ENCODE data around the gene SMAD2.
"Not testable (repeated sequence)": the region's sequence is repeated elsewhere in the genome, so short reads cannot be mapped to it uniquely, and the experiment has no call there.

SMAD2 gene

DNA sequence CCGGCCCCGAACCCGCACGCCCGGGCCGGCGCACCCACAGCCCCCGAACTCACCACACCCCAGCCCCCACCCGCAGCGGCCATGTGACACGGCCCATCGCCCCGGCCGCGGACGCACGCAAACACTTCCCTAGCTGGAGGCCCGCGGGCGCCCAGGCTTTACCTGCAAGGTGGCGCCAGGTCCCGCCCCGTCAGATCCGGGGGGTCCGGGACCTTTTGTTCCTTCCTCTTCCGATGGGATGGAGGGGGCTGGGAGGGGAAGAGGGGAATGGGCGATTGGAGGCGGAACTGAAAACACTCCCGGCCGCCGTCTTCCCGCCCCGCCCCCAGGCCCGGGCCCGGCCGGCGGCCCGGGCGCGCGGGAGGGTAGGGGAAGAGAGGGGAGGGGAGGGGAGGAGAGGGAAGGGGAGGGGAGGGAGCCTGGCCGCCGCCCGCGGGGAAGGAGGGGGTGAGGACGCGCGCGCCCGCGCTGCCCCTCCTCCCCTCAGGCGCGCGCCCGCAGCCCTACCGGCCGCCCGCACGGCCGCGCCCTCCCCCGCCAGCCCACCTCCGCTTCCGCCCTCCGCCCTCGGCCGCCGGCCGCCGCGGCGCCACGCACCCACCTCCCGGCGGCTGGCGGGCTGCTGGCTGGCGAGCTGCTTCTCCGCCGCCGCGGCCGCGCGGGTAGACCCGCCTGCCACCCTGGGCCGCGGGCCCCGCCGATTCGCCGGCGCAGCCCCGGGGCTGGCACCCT is at the start of gene SMAD2:
SMAD2 (minus strand) TSS at position 461 of the 732 bp plus-strand sequence. CDS start 33,903 bp downstream, outside the sequence.
- peak; percentile 75 for DNase-seq

DNA sequence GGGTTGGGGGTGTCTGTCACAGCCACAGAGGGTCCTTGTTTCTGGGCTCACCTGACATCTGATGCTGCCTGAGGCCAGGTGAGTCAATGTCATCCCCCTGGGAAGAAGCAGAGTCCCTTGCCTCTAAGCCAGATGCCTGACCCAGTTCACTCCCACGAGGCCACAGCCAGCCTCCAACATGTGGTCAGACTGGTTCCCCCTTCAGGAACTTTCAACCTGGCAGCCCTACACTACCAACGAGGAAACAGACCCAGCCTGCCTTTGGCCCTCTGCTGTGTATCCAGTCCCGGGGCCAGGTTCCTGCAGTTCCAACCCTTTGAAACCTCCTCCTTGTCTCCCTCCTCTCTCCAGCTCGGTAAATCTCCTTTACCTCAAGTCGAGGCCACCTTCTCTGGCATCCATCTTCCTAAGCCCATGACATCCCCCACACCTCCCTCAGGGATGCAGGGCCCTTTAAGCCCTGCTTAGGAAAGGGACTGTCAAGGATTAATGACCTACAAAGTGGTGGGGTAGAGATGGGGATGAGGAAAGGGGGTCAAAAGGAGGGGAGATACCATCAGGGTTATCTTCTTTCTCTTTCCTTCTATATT is 49.2 kb upstream of the SMAD2 start:
- no peak for DNase-seq

DNA sequence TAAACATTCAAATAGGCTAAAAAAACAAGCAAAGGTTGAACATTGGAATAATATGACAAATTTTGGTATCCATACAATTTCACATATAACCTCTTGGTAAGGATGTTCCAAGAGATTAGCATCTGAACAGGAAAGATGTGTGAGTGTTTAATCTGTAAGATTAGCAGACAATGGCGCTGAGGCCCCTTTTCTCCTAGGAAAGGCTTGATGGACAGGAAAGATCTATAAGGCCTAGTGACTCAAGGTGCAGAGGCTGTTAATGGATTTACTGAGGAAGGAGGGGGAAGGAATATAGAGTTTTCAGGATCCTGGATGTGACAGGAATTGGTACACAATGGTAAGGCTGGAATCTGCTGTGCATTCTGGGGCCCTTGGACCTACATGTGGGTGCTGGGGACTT is 48.1 kb upstream of the SMAD2 start:
- no peak for DNase-seq

DNA sequence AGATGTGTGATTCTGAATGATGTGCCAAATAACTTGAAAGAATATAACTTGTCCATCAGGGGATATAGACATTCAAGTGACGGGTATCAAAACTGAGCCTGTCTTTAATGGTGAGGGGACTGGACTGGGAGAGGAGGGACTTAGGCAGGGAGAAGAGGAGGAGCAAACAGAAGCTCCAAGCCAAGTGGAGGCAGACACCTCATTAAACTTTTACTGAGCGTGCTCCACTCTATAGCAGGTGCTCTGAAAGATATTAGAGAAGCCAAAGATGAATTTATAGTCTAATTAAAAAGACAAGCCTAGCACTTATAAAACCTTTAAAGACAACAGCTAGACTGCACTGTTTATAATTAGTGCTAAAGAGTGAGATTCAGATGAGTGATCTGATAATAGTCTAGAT is 47.7 kb upstream of the SMAD2 start:
- peak; percentile 61 for DNase-seq

DNA sequence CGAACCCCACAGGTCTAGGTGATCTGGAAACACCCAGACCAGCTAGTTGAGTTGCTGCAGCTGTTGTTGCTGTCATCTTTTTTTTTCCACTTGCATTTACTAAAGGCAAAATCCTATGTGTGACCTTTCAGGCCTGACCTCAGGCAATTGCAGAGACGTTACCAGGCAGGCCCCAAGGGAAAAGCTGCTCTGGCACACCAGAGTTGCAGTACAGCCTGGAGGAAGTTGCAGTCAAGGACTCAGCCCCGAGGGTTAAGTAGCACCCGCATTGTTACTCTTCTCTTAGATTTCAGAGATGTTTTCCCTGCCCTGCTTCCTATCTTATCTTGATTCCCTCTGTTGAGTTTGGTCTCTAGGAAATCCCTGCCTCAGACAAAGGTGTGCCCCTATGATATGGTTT is 45.2 kb upstream of the SMAD2 start:
- no peak for DNase-seq

DNA sequence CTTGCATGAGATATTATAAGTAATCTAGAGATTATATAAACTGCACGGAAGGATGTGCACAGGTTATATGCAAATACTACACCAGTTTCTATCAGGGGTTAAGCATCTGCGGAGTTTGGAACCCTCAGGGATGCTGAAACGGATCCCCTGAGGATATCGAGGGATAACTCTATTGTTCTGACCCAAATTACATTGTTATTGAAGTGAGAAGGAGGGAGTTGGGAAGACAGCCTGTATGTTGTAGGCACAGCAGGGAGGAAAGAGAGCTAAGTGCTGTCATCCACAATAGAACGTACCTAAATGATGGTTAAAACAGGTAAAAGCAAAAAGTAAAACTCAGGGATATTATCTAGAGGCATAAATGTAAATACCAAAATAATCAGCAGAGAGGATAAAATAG is 44.6 kb upstream of the SMAD2 start:
- no peak for DNase-seq

DNA sequence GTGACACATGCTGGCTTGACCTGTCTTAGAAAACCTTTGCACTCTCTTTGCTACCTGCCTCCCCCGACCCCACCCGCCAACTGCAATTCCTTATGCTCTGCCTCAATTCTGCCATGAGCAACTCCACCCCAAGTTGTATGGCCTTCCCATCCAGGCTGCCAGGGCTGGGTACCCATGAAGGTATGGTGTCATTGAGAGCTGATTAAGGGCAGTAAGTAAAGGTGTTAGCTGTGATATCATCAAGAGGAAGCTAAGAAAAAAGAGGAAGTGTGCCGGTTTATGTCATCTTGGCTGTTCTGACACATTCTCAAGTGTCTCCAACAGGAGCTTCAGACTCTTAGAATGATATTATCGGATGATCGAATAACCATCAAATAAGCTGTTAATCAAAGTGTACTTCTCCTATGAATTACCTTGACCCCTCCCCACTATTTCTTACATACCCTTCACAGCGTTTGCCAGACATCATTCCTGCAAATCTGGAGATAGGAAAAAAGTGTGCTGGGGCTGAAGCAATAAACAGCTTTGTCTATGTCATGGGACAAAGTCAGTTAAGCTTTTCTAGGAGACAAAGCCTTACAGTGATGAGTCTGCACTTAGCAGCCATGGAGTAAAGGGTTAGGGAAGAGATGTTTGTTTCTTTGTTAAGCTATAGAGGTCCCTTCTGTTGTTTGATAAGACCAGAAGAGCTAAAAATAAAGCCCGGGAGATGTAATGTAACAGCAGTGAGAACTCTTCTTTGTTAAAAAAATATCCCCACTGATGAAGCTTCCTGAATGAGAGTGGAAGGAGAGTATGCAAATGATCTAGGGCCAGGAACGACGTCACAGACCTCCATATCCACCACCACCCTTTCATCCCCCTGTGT is 40.4 kb upstream of the SMAD2 start:
- DNase-seq, result no peak

DNA sequence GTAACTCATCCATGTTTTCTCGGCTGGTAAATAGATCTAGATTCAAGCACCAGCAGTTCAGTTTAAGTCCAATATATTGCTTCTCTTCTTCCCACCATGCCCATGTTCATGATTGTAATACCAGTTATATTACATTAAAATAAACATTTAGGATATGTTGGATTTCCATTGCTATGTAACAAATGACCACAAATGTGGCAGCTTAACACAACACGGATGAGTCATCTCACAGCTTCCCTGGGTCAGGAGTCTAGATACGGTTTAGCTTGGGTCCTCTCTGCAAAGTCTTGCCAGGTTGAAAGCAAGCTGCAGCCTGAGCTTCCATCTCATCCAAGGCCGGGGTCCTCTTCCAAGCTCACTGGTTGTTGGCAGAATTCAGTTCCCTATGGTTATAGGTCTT is 39.4 kb upstream of the SMAD2 start:
- no peak for DNase-seq

DNA sequence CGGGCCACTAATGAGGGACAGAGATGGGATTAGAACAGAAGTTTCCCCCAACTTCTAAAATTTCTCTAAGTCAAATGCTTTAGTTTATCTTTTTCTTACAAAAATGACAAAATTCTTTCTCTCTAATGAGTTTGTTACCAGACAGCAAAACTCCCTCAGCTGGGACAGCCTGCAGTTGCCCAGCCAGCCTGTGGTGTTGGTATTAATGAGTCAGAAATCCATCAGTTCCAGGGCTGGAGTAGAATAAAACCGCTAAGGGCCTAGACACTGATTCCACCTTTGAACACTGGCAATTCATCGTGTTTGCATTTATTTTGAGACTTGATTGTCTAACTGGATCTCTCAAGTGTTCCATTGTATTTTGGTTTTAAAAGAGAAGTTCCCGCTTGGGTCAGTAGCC is 38.3 kb upstream of the SMAD2 start:
- DNase-seq, result no peak

DNA sequence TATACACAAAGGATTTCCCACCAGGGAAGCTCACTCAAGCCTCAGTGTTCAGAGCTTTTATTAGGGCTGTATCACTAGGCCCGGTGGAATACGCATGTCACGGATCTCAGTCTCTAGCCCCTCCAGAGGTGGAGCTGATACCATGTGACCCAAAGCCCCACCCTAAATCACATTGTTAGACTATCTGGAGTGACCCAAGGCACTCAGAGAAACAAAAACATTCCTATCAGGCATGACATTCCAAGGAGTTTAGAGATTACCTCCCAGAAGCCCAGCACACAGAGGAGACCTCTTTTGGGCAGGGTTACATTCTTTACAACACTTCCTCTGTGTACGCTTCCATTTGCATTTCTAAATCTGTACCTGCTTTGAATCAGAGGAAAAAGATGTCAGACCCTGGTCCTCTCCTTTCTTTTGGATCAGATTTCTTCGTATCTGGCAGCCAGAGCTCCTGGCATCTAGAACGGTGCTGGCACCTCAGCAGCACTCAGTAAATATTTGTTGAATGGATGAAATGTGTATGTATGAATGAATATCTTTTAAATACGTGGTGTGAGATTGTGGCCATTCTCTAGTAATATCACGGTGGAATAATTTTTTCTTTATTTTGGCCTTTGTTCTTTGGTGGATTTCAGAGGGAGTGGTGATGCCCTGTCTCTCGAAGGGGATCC is 37.7 kb upstream of the SMAD2 start:
- no peak for DNase-seq

DNA sequence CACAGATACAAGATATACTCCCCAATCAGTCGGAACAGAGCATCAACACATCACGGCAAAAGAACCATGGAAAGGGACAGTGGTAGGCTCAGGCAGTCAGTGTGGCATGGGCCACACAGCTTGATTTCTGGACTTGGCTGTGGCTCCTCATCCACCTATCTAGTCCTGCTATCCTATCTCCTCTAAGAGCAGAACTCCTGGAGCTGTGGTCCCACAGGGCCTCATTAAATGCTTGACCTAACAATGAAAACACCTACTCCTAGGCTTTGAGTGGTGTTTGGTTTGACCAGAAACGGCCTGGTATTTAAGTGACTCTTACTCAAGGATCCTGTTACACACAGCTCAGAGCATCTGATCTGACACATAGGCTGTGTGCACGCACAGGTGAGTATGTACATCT is 33.6 kb upstream of the SMAD2 start:
- DNase-seq, result no peak

DNA sequence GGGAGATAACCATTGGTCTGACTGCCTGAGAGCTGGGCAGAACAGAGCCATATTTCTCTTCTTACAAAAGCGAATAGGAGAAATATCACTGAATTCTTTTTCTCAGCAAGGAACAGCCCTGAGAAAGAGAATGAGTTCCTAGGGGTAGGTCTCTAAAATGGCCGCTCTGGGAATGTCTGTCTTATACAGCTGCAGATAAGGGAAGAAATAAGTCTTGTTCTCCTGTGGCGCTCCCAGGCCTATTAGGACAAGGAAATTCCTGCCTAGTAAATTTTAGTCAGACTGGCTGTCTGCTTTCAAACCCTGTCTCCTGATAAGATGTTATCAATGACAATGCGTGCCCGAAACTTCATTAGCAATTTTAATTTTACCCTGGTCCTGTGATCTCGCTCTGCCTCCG is 30.5 kb upstream of the SMAD2 start:
- DNase-seq, result not testable (repeated sequence)

DNA sequence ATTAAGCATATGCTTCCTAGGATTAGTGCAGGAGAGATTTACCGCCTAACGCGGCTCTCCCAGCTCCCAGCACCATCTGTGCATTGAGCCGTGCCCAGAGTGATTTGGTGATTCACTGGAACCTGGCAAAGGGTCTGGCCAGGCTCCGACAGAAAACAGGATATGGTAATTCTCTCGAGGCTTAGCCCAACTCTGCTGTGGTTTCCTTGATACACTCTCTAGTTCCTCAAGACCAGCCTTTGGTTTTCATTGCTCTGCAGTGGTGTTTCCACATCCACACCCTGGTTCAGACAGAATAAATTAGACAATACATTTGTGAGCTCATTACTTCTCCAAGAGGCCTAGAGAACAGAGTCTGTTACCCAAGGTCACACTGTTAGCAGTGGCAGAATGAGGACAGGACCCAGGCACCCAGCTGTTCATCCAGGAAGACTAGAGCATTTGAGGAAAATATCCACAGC is 23.0 kb upstream of the SMAD2 start:
- DNase-seq, result no peak

DNA sequence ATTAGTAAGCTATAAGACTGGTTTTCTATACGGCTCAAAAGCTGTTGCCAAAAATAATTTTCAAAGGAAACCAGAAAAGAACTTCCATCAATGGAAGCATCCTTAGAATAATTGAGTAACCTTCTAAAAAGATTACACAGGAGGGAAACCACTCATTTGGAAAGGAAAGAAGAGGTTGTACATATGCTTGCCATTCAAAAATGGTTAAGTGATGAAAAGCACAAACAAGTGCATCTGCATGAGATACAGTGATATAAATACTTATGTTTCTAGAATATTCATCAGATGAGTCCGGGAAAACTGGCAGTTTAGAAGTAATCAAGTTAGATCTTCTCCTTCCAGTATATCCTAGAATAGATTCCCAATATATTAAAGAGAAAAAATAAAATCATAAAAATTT is 20.1 kb upstream of the SMAD2 start:
- DNase-seq, result no peak

DNA sequence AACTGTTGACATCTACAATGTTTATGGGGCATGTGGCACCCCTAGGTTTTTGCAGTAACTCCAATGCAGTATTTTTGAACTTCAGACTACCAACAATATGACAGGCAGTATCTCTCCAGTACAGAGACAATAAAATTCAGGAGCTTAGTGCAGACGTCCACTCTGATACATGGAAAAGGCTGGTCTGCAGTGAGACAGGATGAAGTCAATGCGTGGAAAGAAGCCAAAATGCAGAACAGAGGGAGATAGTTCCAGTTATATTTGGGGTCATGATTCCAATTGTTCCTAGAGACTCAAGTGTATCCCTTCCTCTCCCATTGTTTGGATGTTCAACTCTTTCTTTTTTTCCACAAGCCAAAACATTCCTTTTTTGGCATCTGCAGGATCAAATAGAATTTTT is 18.7 kb upstream of the SMAD2 start:
- no peak for DNase-seq

DNA sequence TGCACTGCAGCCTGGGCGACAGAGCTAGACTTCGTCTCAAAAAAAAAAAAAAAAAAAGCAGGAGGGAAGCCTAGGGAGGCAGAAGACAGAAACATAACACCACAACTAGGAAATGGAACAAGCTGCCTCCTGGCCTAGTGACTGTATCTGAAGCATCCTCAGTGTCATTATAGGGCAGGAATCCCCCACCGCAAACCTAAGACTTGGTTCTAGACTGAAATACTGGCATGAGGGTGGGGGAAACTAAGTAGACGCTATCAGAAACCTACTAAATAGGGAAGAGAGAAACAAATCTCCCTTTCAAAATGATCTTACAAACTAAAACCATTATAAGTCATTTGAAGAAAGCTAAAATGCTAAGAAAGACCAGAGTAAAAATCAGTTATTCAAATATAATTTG is 16.4 kb upstream of the SMAD2 start:
- no peak for DNase-seq

DNA sequence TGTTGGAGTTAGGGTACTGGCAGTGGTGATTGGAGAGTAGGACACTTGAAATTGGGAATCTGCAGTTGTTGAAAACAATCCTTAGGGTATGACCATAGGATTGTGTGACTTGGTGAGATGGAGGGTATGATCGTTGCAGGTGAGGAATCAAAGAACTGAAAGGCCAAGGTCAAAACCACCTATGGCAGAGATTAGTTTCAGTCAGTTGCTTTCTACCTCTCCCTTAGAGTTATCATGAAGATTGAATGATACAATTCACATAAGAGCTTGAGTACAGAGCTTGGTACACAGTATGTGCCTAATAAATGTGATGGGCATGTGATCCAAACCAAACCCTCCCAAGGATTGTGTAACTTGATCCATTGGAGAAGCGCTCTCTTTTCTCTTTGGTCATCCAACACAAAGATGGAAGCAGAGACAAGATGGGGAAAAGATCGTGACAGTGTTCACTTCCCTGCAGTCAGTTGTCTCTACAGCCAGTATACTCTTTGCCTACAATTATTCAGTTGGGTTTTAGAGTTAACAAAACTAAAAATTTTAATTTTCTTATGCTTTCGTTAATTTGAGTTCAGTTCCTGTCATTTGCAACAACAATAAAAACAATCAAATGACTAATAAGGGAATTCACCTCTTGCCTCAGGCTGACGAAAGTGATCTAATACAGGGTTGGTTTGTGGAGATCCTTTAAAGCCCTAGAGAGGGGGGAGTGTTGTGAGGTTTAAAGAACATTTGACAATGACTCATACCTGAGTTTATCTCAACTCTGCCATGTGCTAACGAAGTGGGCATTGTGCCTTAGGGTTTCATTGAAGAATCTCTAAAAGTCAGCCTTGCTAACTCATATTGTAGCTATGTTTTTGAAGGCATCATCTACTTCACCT is 14.8 kb upstream of the SMAD2 start:
- no peak for DNase-seq

DNA sequence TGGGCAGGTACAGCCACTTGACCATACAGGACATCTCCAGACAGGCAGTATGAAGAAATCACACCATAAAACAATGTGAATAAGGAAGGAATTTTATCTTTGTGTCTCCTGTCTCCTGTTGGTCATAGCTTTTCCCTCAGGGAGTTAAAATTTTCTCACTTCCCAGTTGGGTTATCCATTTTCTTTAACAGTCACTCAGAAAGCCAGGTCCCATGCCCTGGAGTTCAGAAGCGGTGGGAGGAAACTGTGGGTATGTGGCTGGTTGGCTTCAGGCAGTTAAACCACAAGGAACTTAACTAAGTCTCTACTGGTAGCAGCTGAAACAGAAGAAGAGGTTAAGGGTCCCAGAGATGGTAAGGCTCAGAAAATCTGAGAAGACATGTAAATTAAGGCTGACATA is 6.5 kb upstream of the SMAD2 start:
- no peak for DNase-seq

DNA sequence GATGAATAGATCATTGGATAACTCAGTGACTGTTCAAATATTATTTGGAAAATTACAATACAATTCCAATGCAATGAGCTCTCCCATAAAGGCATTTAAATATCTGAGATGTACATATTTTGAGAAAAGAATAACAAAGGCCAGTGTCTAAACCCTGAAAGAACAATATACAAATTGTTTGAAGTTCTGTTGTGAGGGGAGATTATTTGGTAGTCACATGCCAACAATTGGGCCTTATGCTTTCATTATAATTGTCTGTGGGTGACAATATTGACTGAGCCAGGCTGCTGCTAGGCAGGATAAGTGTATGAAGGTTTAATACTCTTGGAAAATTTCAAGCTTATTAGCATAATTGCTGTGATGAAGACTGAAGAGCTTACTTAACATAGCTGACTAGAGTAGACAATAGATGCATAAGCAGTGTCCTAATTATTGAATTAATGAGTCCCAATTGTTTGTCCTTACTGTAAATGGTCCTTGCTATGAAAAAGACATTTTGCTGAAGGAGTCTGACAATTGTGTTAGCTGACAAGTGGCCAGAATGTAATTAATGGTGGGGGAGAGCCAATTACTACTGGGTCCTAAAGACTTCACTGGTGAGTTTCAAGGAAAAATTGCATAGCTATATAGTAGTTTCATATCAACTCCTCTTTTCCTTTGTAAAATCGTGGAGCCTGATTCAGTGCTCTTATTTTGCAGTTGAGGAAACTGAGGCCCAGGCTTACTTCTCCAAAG is 5.0 kb upstream of the SMAD2 start:
- DNase-seq, result peak; percentile 94

DNA sequence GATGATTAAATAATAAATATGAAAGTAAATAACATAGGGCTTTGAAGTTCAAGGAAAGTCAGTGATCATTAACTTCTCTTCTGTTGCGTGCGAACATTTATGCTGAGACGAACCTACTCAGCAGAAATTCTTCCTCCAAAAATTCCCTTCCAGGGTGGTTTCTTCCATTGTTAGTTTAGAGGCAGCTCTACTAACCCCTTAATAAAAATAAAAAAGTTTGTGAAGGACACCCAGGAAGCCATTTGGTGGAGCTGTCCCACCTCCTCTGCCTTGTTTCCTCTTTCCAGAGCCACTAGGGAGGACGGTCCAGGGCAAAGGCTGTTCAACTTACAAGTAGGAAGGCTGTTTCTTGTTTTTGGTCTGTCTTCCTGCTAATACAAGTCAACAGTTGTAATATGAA is 2.1 kb upstream of the SMAD2 start:
- no peak for DNase-seq

DNA sequence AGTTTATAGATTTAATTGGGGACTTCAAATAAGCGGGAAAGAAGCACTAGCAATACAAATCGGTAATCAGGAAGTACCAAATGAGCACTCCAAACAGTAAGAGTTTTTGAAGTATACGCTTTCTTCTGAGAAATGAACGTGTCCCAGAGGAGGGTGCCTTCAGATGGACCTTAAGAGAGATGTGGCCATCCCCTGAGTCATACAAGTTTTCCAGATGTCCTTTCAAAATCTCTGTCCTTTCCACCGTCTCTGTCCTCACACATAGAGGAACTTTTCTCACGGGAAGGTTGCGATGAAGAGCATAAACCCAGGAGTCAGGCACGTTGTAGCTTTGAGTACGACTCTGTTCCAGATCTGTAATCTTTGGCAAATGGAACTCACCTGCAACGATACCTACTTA is 1.7 kb upstream of the SMAD2 start:
- DNase-seq, result no peak

DNA sequence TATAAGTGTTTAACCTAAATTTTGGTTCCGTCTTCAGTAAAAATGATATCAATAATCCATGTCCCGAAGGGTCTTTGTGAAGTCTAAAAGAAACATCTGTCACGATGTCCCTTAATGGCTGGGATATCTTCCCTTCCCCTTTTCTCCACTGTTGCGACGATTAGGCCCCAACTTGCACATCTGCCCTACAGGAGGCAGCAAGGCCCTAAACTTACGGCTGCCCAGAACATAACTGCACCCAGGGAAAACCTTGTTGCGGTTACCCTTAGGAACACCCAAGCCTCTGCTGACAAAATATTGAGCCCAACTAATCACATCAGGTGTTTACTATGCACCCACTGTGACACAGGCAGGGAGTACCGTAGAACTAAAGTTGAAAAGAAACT is 1.3 kb upstream of the SMAD2 start:
- peak; percentile 73 for DNase-seq

All from NCI-H1105 treated with DMSO at 0.1 percent for 48 hours (cell line).